NK-92 (cell line): ENCODE data around the gene CDKN1A.

Experiments
- DNase-seq: peaks from one replicate; lab custom pipeline; 2025; ENCODE audit not compliant: unreplicated experiment; lab: John Stamatoyannopoulos, UW

Gene CDKN1A

GRCh38 chr6:36677059-36677749, 1.3 kb upstream of the CDKN1A start:
- DNase-seq: no peak

GRCh38 chr6:36677753-36678487, 594 bp upstream of the CDKN1A start:
- DNase-seq: no peak

GRCh38 chr6:36679043-36679833, 724 bp downstream of the CDKN1A start:
- DNase-seq: no peak

GRCh38 chr6:36682328-36683144, 4.0 kb downstream of the CDKN1A start:
- DNase-seq: no peak

GRCh38 chr6:36683145-36683655, 4.7 kb downstream of the CDKN1A start:
- DNase-seq: no peak

- DNase-seq: no peak
These were observed 5.3 kb downstream of the CDKN1A start for GRCh38 chr6:36683656-36684446.

- DNase-seq: no peak
These were observed 5.9 kb downstream of the CDKN1A start for GRCh38 chr6:36684447-36684812.

GRCh38 chr6:36685166-36685924, 6.8 kb downstream of the CDKN1A start:
- DNase-seq: no peak

GRCh38 chr6:36685926-36686667, 7.6 kb downstream of the CDKN1A start:
- DNase-seq: no peak

- no peak for DNase-seq
These were observed 8.4 kb downstream of the CDKN1A start for GRCh38 chr6:36686668-36687513.

- DNase-seq: no peak
These were observed 9.7 kb downstream of the CDKN1A start for GRCh38 chr6:36688063-36688738.

GRCh38 chr6:36688739-36689075, 10.2 kb downstream of the CDKN1A start:
- no peak for DNase-seq

- DNase-seq: no peak
These were observed 12.5 kb downstream of the CDKN1A start for GRCh38 chr6:36691011-36691410.

GRCh38 chr6:36691612-36692011, 13.1 kb downstream of the CDKN1A start:
- no peak for DNase-seq

- no peak for DNase-seq
These were observed 13.7 kb downstream of the CDKN1A start for GRCh38 chr6:36692220-36692619.

- no peak for DNase-seq
These were observed 14.6 kb downstream of the CDKN1A start for GRCh38 chr6:36692861-36693702.
